H1 (cell line): Measurements from ENCODE around the gene LOXHD1. TPM values are rescaled to one million over a fixed set of nuclear protein-coding genes. Genes with fewer than 3 reads are reported as not detected.

ENCODE experiments used
- CBX8 ChIP-seq: fragments of 300-800, 300-1000 bp; sonication (generic); IDR thresholded peaks from 2 replicates; pipeline ENCODE4 v1.7.1; 2016; ENCODE audit warnings: low read depth, low read length, borderline replicate concordance
- HDAC2 ChIP-seq, 2 experiments: fragments of 300-600 bp in 1 of 2; sonication (generic) in 1 of 2; IDR thresholded peaks; 2 replicates each; pipeline ENCODE4 v1.6.1; 2011 to 2012; ENCODE audit warnings: low read depth in 2 of 2, low read length in 2 of 2, mild to moderate bottlenecking in 2 of 2, moderate library complexity in 2 of 2, borderline replicate concordance in 1 of 2, inconsistent platforms in 1 of 2
- KDM1A ChIP-seq: fragments of 200-600, 300-600 bp; sonication (generic); IDR thresholded peaks from 2 replicates; pipeline ENCODE4 v1.7.1; 2016; ENCODE audit warnings: mild to moderate bottlenecking, low read length, borderline replicate concordance
- KDM4A ChIP-seq: IDR thresholded peaks from one replicate; pipeline ENCODE4 v1.7.1; 2012; ENCODE audit warnings: low read depth, mild to moderate bottlenecking, moderate library complexity, low read length, inconsistent platforms; ENCODE audit not compliant: severe bottlenecking
- MAFK ChIP-seq: IDR thresholded peaks from 2 replicates; pipeline ENCODE4 v1.6.1; 2012; ENCODE audit warnings: low read depth, mild to moderate bottlenecking, improper control_type of control experiment, low read length
- SIN3A ChIP-seq, 2 experiments: IDR thresholded peaks in 1 of 2; conservative IDR thresholded peaks in 1 of 2; 2 replicates each; pipeline ENCODE4 v1.6.1; 2011 to 2012; ENCODE audit warnings: low read length in 2 of 2, improper control_type of control experiment in 1 of 2, low read depth in 1 of 2, mild to moderate bottlenecking in 1 of 2
- SP1 ChIP-seq: IDR thresholded peaks from 2 replicates; pipeline ENCODE4 v1.6.1; 2011; ENCODE audit warnings: low read depth, low read length
- TCF12 ChIP-seq: IDR thresholded peaks from 2 replicates; pipeline ENCODE4 v1.6.1; 2011; ENCODE audit warnings: low read depth, mild to moderate bottlenecking, low read length
- YY1 ChIP-seq: IDR thresholded peaks from 2 replicates; pipeline ENCODE4 v1.6.1; 2011; ENCODE audit warnings: low read depth, mild to moderate bottlenecking, low read length
- polyA plus RNA-seq, 7 experiments: library from polyadenylated mRNA; depleted of rRNA in 3 of 7; stranded (reverse) in 5 of 7; unstranded in 2 of 7; fragments of >200 nt in 5 of 7; fragments of 200-250 nt in 2 of 7; gene quantifications; 1 replicate in 5 of 7; 2 replicates in 1 of 7; 4 replicates in 1 of 7; pipeline versions ENCODE4 v1.2.1 to v1.2.3, GENCODE V29; 2011 to 2013; ENCODE audit warnings: missing spikeins in 2 of 7, mixed read lengths in 2 of 7
- total RNA-seq: library from RNA; stranded (reverse); fragmentation: NEBNext Ultra II Directional; extraction: Animal tissue kit (Norgen Biotek cat#: 25700); gene quantifications from 2 replicates; pipeline ENCODE4 v1.2.1, GENCODE V29; 2021
- TF ChIP-seq, protein P1 (sequence below): IDR thresholded peaks from 2 replicates; pipeline ENCODE4 v1.6.1; 2012; ENCODE audit warnings: inconsistent platforms

The LOXHD1 gene
- total and polyA plus RNA-seq, 2 of the 8 experiments (the other 6 are each of a cell fraction or from before 2014, with no cell fraction given) = 0.02 TPM; not detected in 1

DNA sequence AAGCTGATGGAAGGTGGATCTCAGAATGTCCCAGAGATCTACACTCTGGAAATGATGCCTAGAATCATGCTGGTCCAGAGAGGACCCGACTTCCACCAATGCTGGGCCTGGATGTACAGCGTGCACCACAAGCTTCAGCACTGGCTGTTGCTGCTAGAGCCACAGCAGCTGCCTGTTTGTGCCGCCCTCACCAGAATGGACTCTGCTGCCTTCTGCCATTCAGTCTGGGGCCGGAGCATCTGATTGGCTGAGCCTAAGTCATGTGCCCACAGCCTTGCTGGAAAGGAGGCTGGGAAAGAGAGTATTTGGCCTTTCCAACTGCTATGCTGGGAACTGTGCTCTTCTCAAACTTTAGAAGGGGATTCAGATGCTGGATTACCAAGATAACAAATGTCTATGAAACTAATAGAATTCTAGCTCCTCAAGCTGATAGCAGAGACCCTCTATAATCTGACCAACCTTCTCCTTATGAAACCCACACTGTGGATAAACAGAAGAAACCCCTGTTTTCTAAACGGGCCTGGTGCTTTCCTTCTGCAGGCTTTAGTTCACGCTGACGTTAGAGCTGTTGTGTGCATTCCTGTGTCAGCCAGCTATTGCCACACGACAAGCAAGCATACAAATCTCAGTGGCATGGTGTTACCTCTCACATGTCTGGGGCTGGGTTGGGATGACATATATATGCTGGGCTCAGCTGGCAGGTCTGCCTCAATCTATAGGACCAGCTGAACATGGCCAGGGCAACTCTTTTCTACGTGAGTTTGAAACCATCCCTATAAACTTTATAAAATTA, 4.1 kb upstream of the LOXHD1 start (continued):
- TF ChIP-seq KDM4A (no peak), CBX8 (no peak), MAFK (no peak), YY1 (no peak), KDM1A (no peak), HDAC2 (IDR thresholded peaks at IDR 0.05; ENCODE audit: borderline replicate concordance in 1 of 2, low read depth in 2 of 2, low read length in 2 of 2) (no peak), SP1 (0 out of 2 replicates have a peak, but pooled peaks have one; percentile 18), TCF12 (no peak), SIN3A (conservative IDR thresholded peaks at IDR 0.05 in 1 of 2, IDR thresholded peaks at IDR 0.05 in 1 of 2; ENCODE audit: low read depth in 1 of 2, low read length in 2 of 2) (no peak)
- TF ChIP-seq, protein P1, sequence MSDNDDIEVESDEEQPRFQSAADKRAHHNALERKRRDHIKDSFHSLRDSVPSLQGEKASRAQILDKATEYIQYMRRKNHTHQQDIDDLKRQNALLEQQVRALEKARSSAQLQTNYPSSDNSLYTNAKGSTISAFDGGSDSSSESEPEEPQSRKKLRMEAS = no peak
